Gastrocnemius medialis (tissue), 4 donors: ENCODE measurements around the gene TCF12.

ENCODE experiments used
- CTCF ChIP-seq, 5 experiments: fragments of 450-650 bp in 3 of 5; fragments of 200-600 bp in 2 of 5; sonication (generic) in 2 of 5; IDR thresholded peaks in 4 of 5; conservative IDR thresholded peaks in 1 of 5; 1 replicate in 4 of 5; 2 replicates in 1 of 5; pipeline ENCODE4 v1.5.1; 2016 to 2019; ENCODE audit warnings: antibody characterized with exemption in 5 of 5, mild to moderate bottlenecking in 3 of 5, moderate library complexity in 3 of 5
- POLR2A ChIP-seq, 2 donors: fragments of 450-650 bp; IDR thresholded peaks; one replicate each; pipeline ENCODE4 v1.6.1; 2017; ENCODE audit warnings: antibody characterized with exemption in 2 of 2, mild to moderate bottlenecking in 2 of 2, moderate library complexity in 2 of 2

DNA sequence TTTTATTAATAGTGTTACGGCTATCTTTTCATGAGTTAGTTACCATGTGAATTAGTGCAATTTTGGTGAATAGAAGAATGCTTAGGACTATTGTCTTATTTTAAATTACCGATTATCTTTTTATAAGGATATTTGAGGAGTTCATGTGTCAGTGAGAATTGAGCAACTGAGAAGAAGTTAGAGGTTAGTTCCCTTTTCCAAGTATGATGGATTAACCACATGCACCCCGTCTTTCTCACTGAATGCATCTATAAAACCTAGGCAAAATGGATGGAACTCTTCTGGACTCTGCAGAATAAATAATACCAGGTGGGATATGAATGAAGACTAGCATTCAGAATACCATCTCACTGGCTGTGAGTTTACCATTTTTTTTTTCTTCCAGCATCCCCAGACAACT lies 74.3 kb downstream of the TCF12 start:
- TF ChIP-seq CTCF (IDR thresholded peaks at IDR 0.05 in 4 of 5, conservative IDR thresholded peaks at IDR 0.05 in 1 of 5): no peak
- no peak for TF ChIP-seq POLR2A (IDR thresholded peaks at IDR 0.05)
